PC-9 (cell line): ENCODE results near the gene PIK3R5. TPM values are rescaled to one million over a fixed set of nuclear protein-coding genes. Genes with fewer than 3 reads are reported as not detected.

Source experiments
- BruUV-seq: library from RNA; stranded (reverse); fragments of 400-500 nt; replicated peaks from 2 replicates; lab custom pipeline; 2021; lab: Mats Ljungman, UMichigan
- CTCF ChIA-PET: fragments of 300-600 bp; sonication (Branson Sonifier 250); formaldehyde crosslinking; loops from one replicate; lab custom pipeline; 2022; ENCODE audit warnings: antibody characterized with exemption; lab: Charles Lee
- POLR2A ChIA-PET: fragments of 300-600 bp; sonication (Branson Sonifier 250); formaldehyde crosslinking; loops from one replicate; lab custom pipeline; 2022; ENCODE audit warnings: antibody characterized with exemption; ENCODE audit not compliant: unreplicated experiment; lab: Charles Lee
- DNase-seq, 2 experiments: peaks; one replicate each; pipeline versions ENCODE4 v3.0.0 to v3.0.0-alpha.2; 2015 to 2022; ENCODE audit warnings: mixed read lengths in 1 of 2
- H2AFZ ChIP-seq: fragments of 200-600 bp; sonication (generic); 2 replicates; pipeline ENCODE4 v1.8.1; 2017; ENCODE audit warnings: antibody characterized with exemption
- H3F3A ChIP-seq: fragments of 200-600 bp; sonication (generic); 2 replicates; pipeline ENCODE4 v1.8.1; 2017; ENCODE audit warnings: antibody characterized with exemption, mild to moderate bottlenecking, low read depth; ENCODE audit not compliant: insufficient read depth
- H3K27ac ChIP-seq: fragments of 200-600 bp; sonication (generic); 2 replicates; pipeline ENCODE4 v1.6.1; 2016; ENCODE audit warnings: mixed run types
- H3K27me3 ChIP-seq: fragments of 200-600 bp; sonication (generic); 2 replicates; pipeline ENCODE4 v1.6.1; 2016; ENCODE audit warnings: low read depth, mixed run types; ENCODE audit not compliant: insufficient read depth
- H3K36me3 ChIP-seq: fragments of 200-600 bp; sonication (generic); 2 replicates; pipeline ENCODE4 v1.6.1; 2016; ENCODE audit warnings: low read depth, mixed run types
- H3K4me1 ChIP-seq: fragments of 200-600 bp; sonication (generic); replicated peaks from 2 replicates; pipeline ENCODE4 v1.6.1; 2016; ENCODE audit warnings: mixed run types; ENCODE audit not compliant: insufficient read depth
- H3K4me2 ChIP-seq: fragments of 200-600 bp; sonication (generic); 2 replicates; pipeline ENCODE4 v1.6.1; 2017; ENCODE audit warnings: mixed run types
- H3K4me3 ChIP-seq: fragments of 200-600 bp; sonication (generic); 2 replicates; pipeline ENCODE4 v1.6.1; 2016; ENCODE audit warnings: mixed run types
- H3K79me2 ChIP-seq: fragments of 200-600 bp; sonication (generic); 2 replicates; pipeline ENCODE4 v1.6.1; 2017; ENCODE audit warnings: low read depth, mixed run types
- H3K9me2 ChIP-seq: fragments of 200-600 bp; sonication (generic); 2 replicates; pipeline ENCODE4 v1.8.1; 2017; ENCODE audit warnings: mild to moderate bottlenecking; ENCODE audit not compliant: insufficient read depth
- H3K9me3 ChIP-seq: fragments of 200-600 bp; sonication (generic); 2 replicates; pipeline ENCODE4 v1.8.1; 2016; ENCODE audit warnings: low read depth; ENCODE audit not compliant: insufficient read depth
- H4K20me1 ChIP-seq: fragments of 200-600 bp; sonication (generic); 2 replicates; pipeline ENCODE4 v1.8.1; 2017; ENCODE audit not compliant: insufficient read depth
- EZH2 ChIP-seq: fragments of 200-600 bp; sonication (generic); IDR thresholded peaks from 2 replicates; pipeline ENCODE4 v1.8.0; 2017; ENCODE audit warnings: antibody characterized with exemption, low read depth
- intact Hi-C: fragments of 100-400 bp; cut with micrococcal nuclease; formaldehyde crosslinking; loops from one replicate; pipeline ENCODE4 v1.10.0; 2022; ENCODE audit not compliant: unreplicated experiment
- total RNA-seq: library from RNA; stranded (reverse); gene quantifications from 2 replicates; pipeline ENCODE4 v1.2.3, GENCODE V29; 2021
- TF ChIP-seq, protein P1 (sequence below): fragments of 200-600 bp; sonication (generic); conservative IDR thresholded peaks from 2 replicates; pipeline ENCODE4 v1.6.1; 2017; ENCODE audit warnings: mixed run types, antibody characterized with exemption, mild to moderate bottlenecking, moderate library complexity

The PIK3R5 gene
- total RNA-seq, 1 experiment from 2014 or later: not detected

DNA sequence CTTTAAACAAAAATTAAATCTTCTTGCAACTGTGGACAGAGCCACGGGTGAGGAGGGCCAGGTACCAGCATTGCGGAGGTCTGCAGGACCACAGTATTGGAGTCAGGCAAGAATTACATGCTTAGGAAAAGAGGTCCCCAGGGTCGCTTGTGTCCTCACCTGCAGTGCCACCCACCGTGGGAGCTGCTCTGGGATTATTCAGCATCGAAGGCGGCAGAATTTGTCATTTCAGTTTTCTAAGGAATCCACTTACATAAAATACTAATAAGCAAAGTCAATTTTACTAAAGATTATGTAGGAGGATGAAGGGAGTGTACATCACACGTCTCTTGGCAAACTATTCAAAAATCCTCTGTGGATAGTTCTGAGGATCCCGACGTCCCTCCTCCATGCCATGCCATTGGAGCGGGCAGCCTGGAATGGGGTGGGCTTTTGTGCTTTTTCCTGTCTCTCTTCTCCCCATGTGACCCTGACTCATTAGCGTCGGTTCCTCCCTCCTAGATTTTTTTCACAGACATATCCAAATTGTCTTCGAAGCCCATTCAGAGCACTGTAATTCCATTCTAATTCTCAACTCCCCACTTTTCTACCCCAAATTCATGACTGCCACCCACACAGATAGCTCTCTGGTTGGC is 95.0 kb downstream of the PIK3R5 start:
- Histone ChIP-seq H3K27me3 (peaks cover 78% of the 10 kb centered on the region), H3K36me3 (no peaks in the 10 kb centered on the region), H3K4me1 (no peaks in the 10 kb centered on the region), H3K27ac (no peak overlapping the region), H3K4me2 (no peak overlapping the region), H3K9me3 (no peaks in the 10 kb centered on the region), H3K4me3 (no peak overlapping the region), H2AFZ (no peak overlapping the region), H4K20me1 (no peaks in the 10 kb centered on the region), H3K79me2 (no peaks in the 10 kb centered on the region), H3F3A (no peaks in the 10 kb centered on the region), H3K9me2 (no peaks in the 10 kb centered on the region)
- CTCF ChIA-PET: interaction anchor here (0.7 kb wide), 1 partner anchor 12 kb away, joined by 4 read pairs; no protein-coding TSS in a partner anchor
- no peak for TF ChIP-seq EZH2
- TF ChIP-seq, protein P1, sequence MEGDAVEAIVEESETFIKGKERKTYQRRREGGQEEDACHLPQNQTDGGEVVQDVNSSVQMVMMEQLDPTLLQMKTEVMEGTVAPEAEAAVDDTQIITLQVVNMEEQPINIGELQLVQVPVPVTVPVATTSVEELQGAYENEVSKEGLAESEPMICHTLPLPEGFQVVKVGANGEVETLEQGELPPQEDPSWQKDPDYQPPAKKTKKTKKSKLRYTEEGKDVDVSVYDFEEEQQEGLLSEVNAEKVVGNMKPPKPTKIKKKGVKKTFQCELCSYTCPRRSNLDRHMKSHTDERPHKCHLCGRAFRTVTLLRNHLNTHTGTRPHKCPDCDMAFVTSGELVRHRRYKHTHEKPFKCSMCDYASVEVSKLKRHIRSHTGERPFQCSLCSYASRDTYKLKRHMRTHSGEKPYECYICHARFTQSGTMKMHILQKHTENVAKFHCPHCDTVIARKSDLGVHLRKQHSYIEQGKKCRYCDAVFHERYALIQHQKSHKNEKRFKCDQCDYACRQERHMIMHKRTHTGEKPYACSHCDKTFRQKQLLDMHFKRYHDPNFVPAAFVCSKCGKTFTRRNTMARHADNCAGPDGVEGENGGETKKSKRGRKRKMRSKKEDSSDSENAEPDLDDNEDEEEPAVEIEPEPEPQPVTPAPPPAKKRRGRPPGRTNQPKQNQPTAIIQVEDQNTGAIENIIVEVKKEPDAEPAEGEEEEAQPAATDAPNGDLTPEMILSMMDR: no peak
- POLR2A ChIA-PET: no interaction called here
- no TSS peak for BruUV-seq
- no peak for DNase-seq
- intact Hi-C loops: no loop called here

DNA sequence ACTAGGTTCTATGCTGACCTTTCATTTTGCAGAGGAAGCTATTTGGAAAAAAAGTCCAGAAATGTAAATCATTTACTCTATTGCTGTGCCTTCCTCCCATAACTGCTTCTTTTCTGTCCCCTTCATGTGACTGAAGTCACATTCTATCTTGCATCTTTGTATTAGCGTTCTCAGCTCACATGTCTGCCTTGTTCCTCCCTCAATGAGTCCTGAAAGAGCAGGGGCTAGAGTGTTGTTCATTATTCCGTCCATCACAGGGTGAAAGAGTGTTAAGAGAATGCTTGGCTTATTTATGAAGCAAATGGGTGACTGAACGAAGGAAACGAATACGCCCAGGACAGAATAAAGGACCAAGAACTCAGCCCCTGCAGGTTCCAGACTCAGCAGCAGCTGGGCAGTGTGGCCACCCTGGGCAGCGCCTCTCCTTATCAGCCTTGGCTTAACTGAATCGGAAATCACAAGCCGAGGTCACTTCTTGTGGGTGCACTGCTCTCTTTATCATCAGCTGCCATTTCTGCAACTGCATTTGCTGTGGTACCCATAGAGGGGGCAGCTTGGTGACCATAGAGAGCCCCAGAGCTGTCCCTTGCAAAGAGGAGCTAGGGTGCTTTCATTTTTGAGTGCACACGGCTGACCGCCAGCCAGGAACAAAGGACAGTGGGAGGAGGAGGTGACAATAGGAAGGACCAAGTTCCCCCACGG is 96.2 kb downstream of the PIK3R5 start:
- TF ChIP-seq EZH2: no peak
- TF ChIP-seq, protein P1: no peak
- no peaks in the 10 kb centered on the region for H3K36me3 ChIP-seq
- H3K4me3 ChIP-seq: no peak overlapping the region
- ChIA-PET CTCF (no interaction called here), POLR2A (interaction anchor here (0.6 kb wide), 1 partner anchor 1250 kb away, joined by 5 read pairs; no protein-coding TSS in a partner anchor)
- H3K79me2 ChIP-seq: no peaks in the 10 kb centered on the region
- H3F3A ChIP-seq: no peaks in the 10 kb centered on the region
- no peaks in the 10 kb centered on the region for H3K9me2 ChIP-seq
- H3K27me3 ChIP-seq: peaks cover 83% of the 10 kb centered on the region
- H2AFZ ChIP-seq: no peak overlapping the region
- H3K4me1 ChIP-seq: no peaks in the 10 kb centered on the region
- intact Hi-C loops: no loop called here
- no peak overlapping the region for H3K4me2 ChIP-seq
- H3K9me3 ChIP-seq: no peaks in the 10 kb centered on the region
- BruUV-seq: no TSS peak
- DNase-seq: no peak
- H4K20me1 ChIP-seq: no peaks in the 10 kb centered on the region
- no peak overlapping the region for H3K27ac ChIP-seq

DNA sequence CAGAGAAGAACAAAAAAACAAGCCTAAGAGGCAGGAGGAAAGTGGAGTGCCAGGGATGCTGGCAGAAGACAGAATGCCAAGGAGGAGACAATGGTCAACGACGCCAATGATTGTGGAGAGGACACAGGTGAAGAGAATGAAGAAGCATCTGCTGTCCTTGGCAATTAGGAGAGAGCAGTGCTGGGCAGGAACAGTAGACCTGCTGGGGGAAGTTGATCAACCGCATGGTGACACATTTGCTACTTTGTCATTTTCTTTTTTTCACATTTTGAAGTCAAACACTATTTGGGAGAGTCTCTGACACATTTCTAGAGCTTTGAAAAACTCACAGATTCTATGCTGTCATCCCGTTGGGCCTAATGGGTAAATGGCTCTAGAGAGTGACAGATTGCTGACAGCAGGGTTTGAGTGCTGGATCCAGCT is 97.0 kb downstream of the PIK3R5 start:
- peaks cover 81% of the 10 kb centered on the region for H3K27me3 ChIP-seq
- H3K36me3 ChIP-seq: no peaks in the 10 kb centered on the region
- H3K4me1 ChIP-seq: no peaks in the 10 kb centered on the region
- no peak overlapping the region for H3K4me3 ChIP-seq
- TF ChIP-seq, protein P1: no peak
- TF ChIP-seq EZH2: no peak
- CTCF ChIA-PET: no interaction called here
- no peaks in the 10 kb centered on the region for H3F3A ChIP-seq
- no peak for DNase-seq
- H3K27ac ChIP-seq: no peak overlapping the region
- H3K9me2 ChIP-seq: no peaks in the 10 kb centered on the region
- POLR2A ChIA-PET: no interaction called here
- H3K4me2 ChIP-seq: no peak overlapping the region
- no peaks in the 10 kb centered on the region for H4K20me1 ChIP-seq
- intact Hi-C loops: no loop called here
- no peaks in the 10 kb centered on the region for H3K79me2 ChIP-seq
- BruUV-seq: no TSS peak
- no peaks in the 10 kb centered on the region for H3K9me3 ChIP-seq
- no peak overlapping the region for H2AFZ ChIP-seq
